ENCODE data around the gene NPR2. TPM values are rescaled to one million over a fixed set of nuclear protein-coding genes. Genes with fewer than 3 reads are reported as not detected.

NPR2 gene
- total and polyA plus RNA-seq, 8 donors, result 17.6 to 58.6 (median 47.2) TPM

DNA sequence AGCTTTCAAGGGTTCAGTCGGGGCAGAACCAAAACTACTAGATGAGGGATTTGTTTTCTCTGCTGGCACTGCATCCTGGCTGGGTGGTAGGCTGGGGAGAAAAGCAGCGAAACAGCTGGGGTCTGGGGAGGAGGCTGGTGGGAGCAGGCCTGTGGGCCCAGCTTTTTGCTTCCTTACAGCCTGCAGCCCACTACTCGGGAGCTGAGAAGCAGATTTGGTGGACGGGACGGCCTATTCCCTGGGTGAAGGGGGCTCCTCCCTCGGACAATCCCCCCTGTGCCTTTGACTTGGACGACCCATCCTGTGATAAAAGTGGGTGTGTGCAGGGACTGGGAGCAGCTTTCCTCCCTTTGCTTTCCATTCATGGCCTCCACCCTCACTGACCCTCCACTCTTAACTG is 9.1 kb downstream of the NPR2 start:
- no peak for DNase-seq
- H3K4me1 ChIP-seq, result no peaks in the 10 kb centered on the region

DNA sequence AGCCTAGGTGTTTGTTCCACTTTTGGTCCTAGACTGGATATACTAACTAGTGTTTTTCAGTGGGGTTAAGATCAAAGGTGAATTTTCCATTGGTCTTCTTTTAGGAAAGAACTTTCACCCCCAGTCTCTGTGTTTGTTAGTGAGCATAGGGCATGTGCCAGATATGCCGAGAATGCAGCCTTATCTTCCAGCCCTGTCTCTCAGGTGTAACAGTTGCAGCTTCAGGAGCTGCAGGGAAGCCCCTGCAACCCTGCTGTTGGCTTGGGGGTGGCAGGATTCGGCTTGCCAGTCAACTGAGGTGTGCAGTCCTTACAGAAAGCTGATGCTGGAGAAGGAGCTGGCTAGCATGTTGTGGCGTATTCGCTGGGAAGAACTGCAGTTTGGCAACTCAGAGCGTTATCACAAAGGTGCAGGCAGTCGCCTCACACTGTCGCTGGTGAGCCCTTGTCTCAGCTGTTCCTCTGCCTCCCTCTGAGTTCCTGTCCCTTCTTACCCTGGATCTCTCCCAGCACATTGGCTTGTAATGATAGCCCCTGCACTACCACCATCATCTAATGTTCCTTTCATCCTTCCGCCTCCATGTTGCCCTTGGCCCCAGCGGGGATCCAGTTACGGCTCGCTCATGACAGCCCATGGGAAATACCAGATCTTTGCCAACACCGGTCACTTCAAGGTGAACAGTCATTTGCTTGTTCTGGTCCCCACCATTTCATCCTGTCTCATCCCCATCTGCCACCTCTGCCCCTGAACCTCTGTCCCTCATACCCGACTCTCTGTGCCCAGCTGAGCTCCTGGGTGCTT is 10.1 kb downstream of the NPR2 start:
- Histone ChIP-seq H3K36me3 (peaks cover 0 to 33% of the 10 kb centered on the region in 2 donors), H3K27ac (no peak overlapping the region), H3K9me3 (no peaks in the 10 kb centered on the region), H3K4me1 (no peaks in the 10 kb centered on the region), H3K27me3 (no peaks in the 10 kb centered on the region), H3K4me3 (no peak overlapping the region)
- DNase-seq, result no peak
- TF ChIP-seq, protein P1, sequence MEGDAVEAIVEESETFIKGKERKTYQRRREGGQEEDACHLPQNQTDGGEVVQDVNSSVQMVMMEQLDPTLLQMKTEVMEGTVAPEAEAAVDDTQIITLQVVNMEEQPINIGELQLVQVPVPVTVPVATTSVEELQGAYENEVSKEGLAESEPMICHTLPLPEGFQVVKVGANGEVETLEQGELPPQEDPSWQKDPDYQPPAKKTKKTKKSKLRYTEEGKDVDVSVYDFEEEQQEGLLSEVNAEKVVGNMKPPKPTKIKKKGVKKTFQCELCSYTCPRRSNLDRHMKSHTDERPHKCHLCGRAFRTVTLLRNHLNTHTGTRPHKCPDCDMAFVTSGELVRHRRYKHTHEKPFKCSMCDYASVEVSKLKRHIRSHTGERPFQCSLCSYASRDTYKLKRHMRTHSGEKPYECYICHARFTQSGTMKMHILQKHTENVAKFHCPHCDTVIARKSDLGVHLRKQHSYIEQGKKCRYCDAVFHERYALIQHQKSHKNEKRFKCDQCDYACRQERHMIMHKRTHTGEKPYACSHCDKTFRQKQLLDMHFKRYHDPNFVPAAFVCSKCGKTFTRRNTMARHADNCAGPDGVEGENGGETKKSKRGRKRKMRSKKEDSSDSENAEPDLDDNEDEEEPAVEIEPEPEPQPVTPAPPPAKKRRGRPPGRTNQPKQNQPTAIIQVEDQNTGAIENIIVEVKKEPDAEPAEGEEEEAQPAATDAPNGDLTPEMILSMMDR (IDR thresholded peaks at IDR 0.05), result no peak
- ATAC-seq, result no peak
- intact Hi-C loops (cut with DNase I), result no loop called here

More for the DNA sequence above, 9.1 kb downstream of the NPR2 start:
- Histone ChIP-seq H3K4me3 (no peak overlapping the region), H3K27me3 (no peaks in the 10 kb centered on the region), H3K27ac (no peak overlapping the region), H3K9me3 (no peaks in the 10 kb centered on the region), H3K36me3 (peaks cover 0 to 23% of the 10 kb centered on the region in 2 donors)
- TF ChIP-seq, protein P1 (IDR thresholded peaks at IDR 0.05), result no peak
- intact Hi-C loops (cut with DNase I), result no loop called here
- ATAC-seq, result no peak

DNA sequence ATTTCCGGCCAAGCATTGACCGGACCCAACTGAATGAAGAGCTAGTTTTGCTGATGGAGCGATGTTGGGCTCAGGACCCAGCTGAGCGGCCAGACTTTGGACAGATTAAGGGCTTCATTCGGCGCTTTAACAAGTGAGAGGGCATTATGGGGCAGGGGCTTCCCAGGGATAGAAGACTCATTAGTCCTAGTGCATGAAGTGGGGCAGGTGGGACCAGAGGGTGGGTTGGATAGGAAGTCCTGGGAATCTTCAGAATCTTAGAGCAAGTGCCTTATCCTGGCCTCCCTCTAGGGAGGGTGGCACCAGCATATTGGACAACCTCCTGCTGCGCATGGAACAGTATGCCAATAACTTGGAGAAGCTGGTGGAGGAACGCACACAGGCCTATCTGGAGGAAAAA is 14.7 kb downstream of the NPR2 start:
- Histone ChIP-seq H3K4me3 (no peak overlapping the region), H3K9me3 (no peaks in the 10 kb centered on the region), H3K27me3 (no peaks in the 10 kb centered on the region), H3K27ac (no peak overlapping the region), H3K36me3 (peaks cover 0 to 42% of the 10 kb centered on the region in 2 donors), H3K4me1 (no peaks in the 10 kb centered on the region)
- intact Hi-C loops (cut with DNase I), result no loop called here
- ATAC-seq (no peak), DNase-seq (no peak)
- TF ChIP-seq, protein P1 (IDR thresholded peaks at IDR 0.05), result no peak

DNA sequence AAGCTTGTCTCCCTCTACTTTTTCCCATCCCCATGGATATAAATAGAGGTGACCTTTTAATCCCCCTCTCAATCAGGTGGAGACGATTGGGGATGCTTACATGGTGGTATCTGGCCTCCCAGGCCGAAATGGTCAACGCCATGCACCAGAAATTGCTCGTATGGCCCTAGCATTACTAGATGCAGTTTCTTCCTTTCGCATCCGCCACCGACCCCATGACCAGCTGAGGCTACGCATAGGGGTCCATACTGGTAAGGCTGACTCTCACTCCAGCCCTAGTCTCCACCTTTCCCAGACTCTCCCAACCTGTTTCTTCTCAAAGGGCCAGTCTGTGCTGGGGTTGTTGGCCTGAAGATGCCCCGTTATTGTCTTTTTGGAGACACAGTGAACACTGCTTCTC is 17.0 kb downstream of the NPR2 start:
- ATAC-seq (no peak), DNase-seq (no peak)
- peaks cover 0 to 35% of the 10 kb centered on the region in 2 donors for H3K36me3 ChIP-seq
- H3K9me3 ChIP-seq, result no peaks in the 10 kb centered on the region
- intact Hi-C loops (cut with DNase I), result no loop called here
- TF ChIP-seq, protein P1 (IDR thresholded peaks at IDR 0.05), result no peak
- peaks cover 9 to 14% of the 10 kb centered on the region in 2 donors for H3K4me1 ChIP-seq
- H3K27ac ChIP-seq, result no peak overlapping the region
- no peaks in the 10 kb centered on the region for H3K27me3 ChIP-seq
- H3K4me3 ChIP-seq, result no peak overlapping the region

DNA sequence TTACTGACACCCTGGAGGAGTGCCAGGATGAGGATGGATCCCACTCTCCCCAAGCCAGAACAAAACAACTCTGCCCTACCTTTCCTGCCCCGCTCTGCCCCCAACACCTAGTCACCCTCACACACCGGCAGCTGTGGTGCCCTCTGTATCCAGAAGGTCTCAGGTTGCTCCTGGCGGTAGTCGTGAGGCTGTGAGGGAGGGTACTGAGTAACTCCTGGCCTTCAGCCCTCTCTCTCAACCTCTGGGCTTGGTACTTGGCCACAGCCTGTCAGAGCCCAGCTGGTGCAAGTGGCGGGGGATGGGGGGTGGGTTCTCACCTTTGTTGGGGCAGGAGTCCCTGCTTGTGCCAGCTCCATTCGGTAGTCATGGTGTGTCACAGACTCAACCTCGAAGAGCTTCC is 18.7 kb downstream of the NPR2 start:
- Histone ChIP-seq H3K36me3 (peaks cover 0 to 34% of the 10 kb centered on the region in 2 donors), H3K9me3 (no peaks in the 10 kb centered on the region), H3K27me3 (no peaks in the 10 kb centered on the region), H3K27ac (no peak overlapping the region), H3K4me1 (peaks cover 17 to 26% of the 10 kb centered on the region in 2 donors), H3K4me3 (no peak overlapping the region)
- TF ChIP-seq, protein P1 (IDR thresholded peaks at IDR 0.05), result no peak
- no peak for DNase-seq
- intact Hi-C loops (cut with DNase I), result no loop called here
- ATAC-seq, result no peak
